CD4-positive, alpha-beta T cell treated with Interleukin-12 subunit alpha and Interleukin-12 subunit beta, for 1 hour (primary cell): Measurements from ENCODE around the gene ZNF419.
"Not testable (repeated sequence)": the region's sequence is repeated elsewhere in the genome, so short reads cannot be mapped to it uniquely, and the experiment has no call there.

Experiments used
- DNase-seq: peaks from one replicate; pipeline ENCODE4 v3.0.0-alpha.2; 2020

The ZNF419 gene

GRCh38 chr19:57487477-57488298 is at the start of gene ZNF419:
Gene ZNF419 (plus strand): TSS chr19:57487750. CDS start chr19:57487951, 201 bp downstream.
- DNase-seq: peak; percentile 95

GRCh38 chr19:57437931-57438330 is 49.6 kb upstream of the ZNF419 start:
- DNase-seq: no peak

DNA sequence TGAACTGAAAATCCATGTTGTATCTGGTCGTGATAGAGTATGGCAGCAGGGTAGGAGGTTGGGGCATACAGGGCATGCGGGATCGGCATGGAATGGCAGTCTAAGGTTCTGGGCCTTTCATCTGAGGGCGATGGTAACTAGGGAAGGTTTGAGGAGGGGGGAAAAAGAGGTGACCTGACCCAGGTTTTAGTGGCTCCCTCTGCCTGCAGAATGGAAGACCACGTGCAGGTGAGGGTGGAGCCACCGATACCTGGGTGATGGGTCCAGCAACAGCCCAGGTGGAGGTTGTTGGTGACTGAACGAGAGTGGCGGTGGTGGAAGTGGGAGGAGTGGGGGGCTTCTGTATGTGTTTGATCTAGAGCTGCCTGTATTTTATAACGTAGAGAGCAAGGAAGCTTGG is 48.6 kb upstream of the ZNF419 start:
- DNase-seq: no peak

DNA sequence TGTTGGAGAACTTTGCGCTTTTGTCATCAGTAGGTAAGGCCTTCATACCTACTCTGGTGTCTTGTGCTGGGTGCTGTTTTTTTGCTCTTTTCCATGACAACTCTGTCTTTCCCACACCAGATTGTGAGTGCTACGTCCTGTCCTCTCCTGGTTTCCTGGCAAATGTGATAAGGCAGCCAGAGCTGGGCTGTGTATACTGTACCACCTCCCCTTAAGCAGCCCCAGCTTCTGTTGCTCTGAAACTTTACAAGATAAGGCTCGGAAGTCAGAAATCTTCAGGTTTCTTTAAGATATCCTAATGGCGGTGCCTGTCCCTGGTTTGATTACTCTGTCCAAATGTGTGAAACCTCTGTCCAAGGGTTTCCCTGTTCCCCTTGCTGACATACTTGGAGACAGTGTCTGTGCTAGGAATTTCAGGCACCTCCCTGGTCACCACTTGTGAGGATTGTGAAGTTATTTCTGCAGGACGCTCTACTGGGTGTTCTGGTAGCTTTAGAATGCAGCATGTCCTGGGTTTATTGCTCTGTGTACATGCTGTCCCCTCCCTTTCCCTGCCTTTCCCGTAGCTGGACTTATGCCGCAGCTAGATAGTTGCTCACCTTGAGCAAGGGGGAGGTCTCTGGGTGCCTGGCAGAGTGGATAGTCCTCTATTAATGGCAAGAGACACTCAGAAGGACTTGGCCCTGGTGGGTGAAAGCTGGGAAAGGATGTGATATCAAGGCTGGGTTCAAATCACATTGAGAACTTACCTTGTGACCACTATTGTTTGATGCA is 45.4 kb upstream of the ZNF419 start:
- DNase-seq: no peak

- no peak for DNase-seq
Measured at GRCh38 chr19:57443121-57443696, 44.3 kb upstream of the ZNF419 start.

- no peak for DNase-seq
Measured at GRCh38 chr19:57452307-57452706, 35.2 kb upstream of the ZNF419 start.

DNA sequence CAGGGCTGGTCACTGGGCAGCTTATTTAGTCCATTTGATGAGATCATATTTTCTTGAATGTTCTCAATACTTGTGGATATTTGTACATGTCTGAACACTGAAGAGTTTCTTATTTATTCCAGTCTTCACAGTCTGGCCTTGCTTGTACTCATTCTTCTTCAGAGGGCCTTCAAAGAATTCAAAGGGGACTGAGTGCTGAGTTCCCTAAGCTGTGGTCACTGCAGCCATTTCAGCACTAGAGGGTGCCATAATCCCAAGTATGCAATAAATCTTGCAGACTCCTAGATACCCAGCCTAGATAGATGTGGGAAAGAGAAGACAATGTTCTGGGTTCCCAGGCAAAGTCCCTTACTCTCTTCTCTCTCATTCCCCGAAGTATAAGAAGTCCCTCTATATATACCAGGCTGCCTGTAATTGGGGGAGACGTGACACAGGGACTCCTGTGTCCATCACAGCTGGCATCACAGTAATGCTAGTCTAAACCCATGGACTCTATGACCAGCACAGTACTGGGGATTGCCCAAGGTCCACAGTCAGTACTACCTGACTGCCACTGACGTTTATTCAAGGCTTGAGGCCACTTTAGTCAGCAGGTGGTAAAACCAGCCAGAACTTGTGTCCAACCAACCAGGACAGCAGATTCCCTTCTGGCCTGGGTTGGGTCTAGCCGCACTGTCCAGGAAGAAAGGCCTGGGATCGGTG is 21.7 kb upstream of the ZNF419 start:
- peak; percentile 49 for DNase-seq

- DNase-seq: no peak
Measured at GRCh38 chr19:57466489-57466888, 21.1 kb upstream of the ZNF419 start.

- no peak for DNase-seq
Measured at GRCh38 chr19:57473646-57474045, 13.9 kb upstream of the ZNF419 start.

- DNase-seq: peak; percentile 92
Measured at GRCh38 chr19:57477191-57478008, 10.2 kb upstream of the ZNF419 start, which contains the start of gene ZNF772. Gene ZNF772 (minus strand): TSS chr19:57477566. CDS start chr19:57477309, 257 bp downstream.

- DNase-seq: not testable (repeated sequence)
Measured at GRCh38 chr19:57488299-57488644, 722 bp downstream of the ZNF419 start.

- DNase-seq: not testable (repeated sequence)
Measured at GRCh38 chr19:57499332-57499679, 11.8 kb downstream of the ZNF419 start.

GRCh38 chr19:57499680-57500395 is 12.3 kb downstream of the ZNF419 start, which contains the start of gene ZNF773:
Gene ZNF773 (plus strand): TSS chr19:57499938. CDS start chr19:57500081, 143 bp downstream.
- peak; percentile 97 for DNase-seq

DNA sequence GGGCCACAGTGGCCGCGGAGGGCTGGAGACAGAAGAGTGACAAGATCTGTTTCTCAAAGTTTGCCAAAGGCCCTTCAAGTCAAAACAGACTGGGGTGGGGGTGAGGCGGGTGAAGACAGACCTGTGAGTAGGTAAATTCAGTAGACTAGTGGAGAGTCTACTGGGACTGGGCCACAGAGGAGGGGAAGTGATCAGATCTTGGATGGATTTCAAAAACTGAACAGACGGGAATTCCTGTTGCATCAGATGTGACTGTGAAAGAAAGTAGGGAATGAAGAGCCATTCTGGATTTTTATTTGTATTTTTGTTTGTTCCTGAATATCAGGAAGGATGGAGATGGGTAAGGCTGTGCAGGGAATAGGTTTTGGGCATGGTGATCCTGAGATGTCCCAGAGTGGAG is 12.8 kb downstream of the ZNF419 start:
- DNase-seq: not testable (repeated sequence)

- DNase-seq: no peak
Measured at GRCh38 chr19:57506163-57506562, 18.6 kb downstream of the ZNF419 start.

- DNase-seq: no peak
Measured at GRCh38 chr19:57511484-57511883, 23.9 kb downstream of the ZNF419 start.

DNA sequence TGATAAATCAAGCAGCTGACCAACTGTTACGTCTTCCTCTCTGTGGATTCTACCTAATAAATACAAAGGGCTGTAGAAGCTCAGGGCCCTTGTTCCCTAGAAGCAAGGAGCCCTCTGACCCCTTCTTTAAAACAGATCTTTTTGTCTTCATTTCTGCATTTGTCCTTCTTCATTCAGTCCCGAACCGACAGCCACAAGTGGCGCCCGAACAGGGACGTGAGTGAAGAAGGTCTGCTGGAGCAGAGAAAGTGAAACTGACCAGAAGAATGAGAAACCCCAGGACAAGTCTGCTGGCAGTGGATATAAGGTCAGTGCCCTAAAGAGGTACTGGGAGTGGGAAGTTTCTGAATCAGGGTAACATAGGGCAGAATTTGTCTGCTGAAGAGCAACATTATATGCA is 25.3 kb downstream of the ZNF419 start:
- DNase-seq: no peak

DNA sequence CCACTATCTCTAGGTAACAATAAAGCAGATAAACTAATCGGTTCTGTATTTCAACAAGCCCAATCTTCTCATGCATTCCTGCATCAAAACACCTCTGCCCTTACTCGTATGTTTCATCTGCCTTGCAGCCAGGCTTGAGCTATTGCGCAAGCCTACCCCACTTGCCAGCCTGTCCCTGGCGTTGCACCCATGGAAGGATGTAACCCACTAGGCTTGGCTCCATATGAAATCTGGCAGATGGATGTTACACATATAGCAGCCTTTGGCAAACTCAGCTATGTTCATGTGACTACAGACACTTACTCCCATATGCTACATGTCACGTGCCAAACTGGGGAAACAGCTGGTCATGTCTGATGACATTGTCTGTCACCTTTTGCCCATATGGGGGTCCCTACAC is 27.7 kb downstream of the ZNF419 start:
- no peak for DNase-seq

- DNase-seq: not testable (repeated sequence)
Measured at GRCh38 chr19:57518021-57518420, 30.5 kb downstream of the ZNF419 start.

DNA sequence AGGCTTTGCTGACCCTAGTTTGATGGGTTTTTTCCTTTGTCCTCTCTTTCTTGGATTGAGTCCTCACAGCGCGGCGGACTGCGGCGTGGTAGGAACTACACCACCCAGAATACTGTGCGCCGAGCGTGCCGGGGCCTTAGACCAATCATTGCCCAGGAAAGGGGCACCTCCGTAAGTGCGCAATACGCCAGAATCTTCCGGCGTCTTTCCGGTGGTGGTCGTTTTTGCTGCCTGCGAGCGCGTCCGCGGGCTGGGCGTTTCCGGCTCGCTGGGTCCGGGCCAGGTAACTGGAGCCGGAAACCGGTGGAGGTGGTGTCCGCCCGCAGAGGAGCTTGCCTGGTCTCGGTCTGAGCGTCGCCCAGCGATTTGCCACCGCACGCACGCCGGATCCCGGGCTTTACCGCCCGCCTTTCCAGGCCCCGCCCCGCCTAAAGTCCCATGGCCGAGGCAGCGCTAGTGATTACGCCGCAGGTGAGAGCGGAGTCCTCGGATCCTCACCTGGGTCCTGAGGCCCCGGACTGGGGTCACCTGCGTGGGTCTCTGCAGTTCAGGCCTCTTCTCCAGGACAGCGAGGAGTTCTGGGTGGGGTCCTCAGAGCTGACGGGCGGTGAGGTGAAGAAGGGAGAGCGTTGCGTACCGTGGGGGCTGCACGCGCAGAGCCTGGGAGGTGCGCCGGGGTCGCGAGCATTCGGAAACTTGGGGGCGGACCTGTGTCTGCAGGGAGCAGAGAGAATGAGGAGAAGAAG is 39.8 kb downstream of the ZNF419 start, which contains the start of gene ZNF549:
Gene ZNF549, plus strand, starts transcription at position 221 of the 746 bp plus-strand sequence. Its CDS starts 218 bp downstream, at position 439.
- peak; percentile 92 for DNase-seq
